ENCODE measurements around the gene AAGAB.

AAGAB gene

DNA sequence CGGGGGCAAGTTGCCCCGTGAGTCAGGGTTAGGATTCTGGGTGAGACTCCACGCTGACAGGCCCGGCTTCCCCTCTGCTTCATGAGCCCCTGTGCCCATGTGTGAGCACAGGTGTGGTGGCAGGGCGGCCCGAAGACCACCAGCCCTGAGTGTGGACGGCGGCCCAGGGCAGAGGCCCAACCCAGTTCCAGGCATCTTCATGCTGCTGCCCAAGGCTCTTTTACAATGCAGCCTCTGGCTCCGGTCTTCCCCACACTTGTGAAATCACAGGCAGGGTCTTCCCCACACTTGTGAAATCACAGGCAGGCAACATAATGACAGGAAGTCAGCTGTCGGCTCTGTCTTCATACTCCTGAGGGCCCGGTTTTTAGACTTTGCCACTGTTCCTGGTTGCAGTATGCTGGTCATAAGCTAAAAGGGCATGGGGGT is 78.8 kb downstream of the AAGAB start:
- DNase-seq (ENCODE audit: low spot score) (no peak), ATAC-seq (ENCODE audit: low read depth) (no peak)

DNA sequence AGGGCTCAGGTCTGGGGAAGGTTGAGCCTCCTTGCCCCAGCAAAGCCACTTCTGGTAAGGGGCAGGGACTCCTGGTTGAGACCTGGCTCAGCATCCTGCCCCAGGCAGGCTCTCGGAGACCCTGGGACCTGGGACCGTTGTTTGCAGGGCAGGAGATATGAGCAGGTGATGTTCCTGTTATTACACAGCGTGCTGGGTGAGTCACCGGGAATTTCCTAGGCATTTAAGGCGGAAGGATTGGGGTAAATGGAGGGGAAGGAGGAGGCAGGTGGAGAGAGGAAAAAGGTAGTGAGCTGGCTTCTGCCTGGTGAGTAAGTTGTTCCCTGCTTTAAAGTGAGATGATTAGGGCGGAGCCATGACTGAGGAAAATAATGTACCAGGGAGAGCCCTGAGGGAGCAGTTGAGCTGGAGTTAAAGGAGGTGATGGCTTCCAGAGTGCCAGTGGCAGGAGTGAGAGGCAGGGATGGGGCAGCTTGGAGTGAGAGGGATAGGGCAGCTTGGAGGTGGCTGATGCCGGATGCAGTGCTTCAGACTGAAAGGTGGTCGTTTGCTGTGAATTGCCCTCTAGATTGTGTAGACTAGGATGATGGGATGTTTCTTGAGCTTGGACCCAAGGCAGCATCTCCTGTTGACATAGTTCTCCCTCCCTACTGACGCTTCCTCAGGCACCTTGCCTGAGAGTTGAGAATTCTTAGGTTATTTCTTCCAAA is 79.4 kb downstream of the AAGAB start:
- Histone ChIP-seq H3K9me3 (ENCODE audit: severe bottlenecking) (no peaks in the 10 kb centered on the region), H3K27me3 (ENCODE audit: insufficient read depth, poor library complexity, severe bottlenecking) (no peaks in the 10 kb centered on the region), H3K27ac (ENCODE audit: poor library complexity, severe bottlenecking) (peak overlapping the region; percentile 84), H3K4me1 (ENCODE audit: insufficient read depth, poor library complexity, severe bottlenecking) (peaks cover 48% of the 10 kb centered on the region), H3K4me3 (ENCODE audit: severe bottlenecking) (no peak overlapping the region), H3K36me3 (ENCODE audit: low read depth) (peaks cover 68% of the 10 kb centered on the region)
- TF ChIP-seq CTCF (IDR thresholded peaks at IDR 0.05; ENCODE audit: poor library complexity, severe bottlenecking), result no peak
- DNase-seq (ENCODE audit: low spot score) (peak; percentile 96), ATAC-seq (ENCODE audit: low read depth) (peak; percentile 88)

More for the DNA sequence above, 78.8 kb downstream of the AAGAB start:
- H3K27ac ChIP-seq (ENCODE audit: poor library complexity, severe bottlenecking), result peak overlapping the region; percentile 84
- peaks cover 48% of the 10 kb centered on the region for H3K4me1 ChIP-seq (ENCODE audit: insufficient read depth, poor library complexity, severe bottlenecking)
- no peak overlapping the region for H3K4me3 ChIP-seq (ENCODE audit: severe bottlenecking)
- H3K36me3 ChIP-seq (ENCODE audit: low read depth), result peaks cover 68% of the 10 kb centered on the region
- no peaks in the 10 kb centered on the region for H3K9me3 ChIP-seq (ENCODE audit: severe bottlenecking)
- no peaks in the 10 kb centered on the region for H3K27me3 ChIP-seq (ENCODE audit: insufficient read depth, poor library complexity, severe bottlenecking)
- TF ChIP-seq CTCF (IDR thresholded peaks at IDR 0.05; ENCODE audit: poor library complexity, severe bottlenecking), result no peak

- TF ChIP-seq CTCF (IDR thresholded peaks at IDR 0.05; ENCODE audit: poor library complexity, severe bottlenecking), result no peak
- peaks cover 68% of the 10 kb centered on the region for H3K36me3 ChIP-seq (ENCODE audit: low read depth)
- H3K27ac ChIP-seq (ENCODE audit: poor library complexity, severe bottlenecking), result peak overlapping the region; percentile 84
Measured at GRCh38 chr15:67174446-67174845, 80.0 kb downstream of the AAGAB start.

DNA sequence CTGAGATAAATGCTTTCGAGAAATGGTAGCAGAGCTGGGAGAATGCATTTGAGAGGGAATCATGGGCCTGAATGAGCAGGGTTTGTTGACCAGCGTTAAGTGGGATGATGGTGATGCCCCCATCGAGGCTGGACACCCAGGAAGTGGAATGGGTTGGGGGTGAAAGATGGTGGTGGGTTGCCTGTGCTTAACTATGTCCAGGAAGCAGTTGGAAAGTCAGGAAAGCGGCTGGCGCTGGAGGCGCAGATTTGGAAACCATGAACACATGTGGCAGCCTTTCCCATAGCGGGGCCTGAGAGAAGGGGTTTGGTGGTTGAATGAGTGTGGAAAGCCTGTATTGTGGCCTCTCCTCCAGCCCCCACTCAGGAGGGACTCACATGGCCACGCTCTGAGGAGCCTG is 80.7 kb downstream of the AAGAB start:
- Histone ChIP-seq H3K36me3 (ENCODE audit: low read depth) (peaks cover 68% of the 10 kb centered on the region), H3K4me1 (ENCODE audit: insufficient read depth, poor library complexity, severe bottlenecking) (peaks cover 45% of the 10 kb centered on the region), H3K27ac (ENCODE audit: poor library complexity, severe bottlenecking) (peak overlapping the region; percentile 84)

More at GRCh38 chr15:67174446-67174845, 80.0 kb downstream of the AAGAB start:
- Histone ChIP-seq H3K9me3 (ENCODE audit: severe bottlenecking) (no peaks in the 10 kb centered on the region), H3K27me3 (ENCODE audit: insufficient read depth, poor library complexity, severe bottlenecking) (no peaks in the 10 kb centered on the region), H3K4me3 (ENCODE audit: severe bottlenecking) (no peak overlapping the region), H3K4me1 (ENCODE audit: insufficient read depth, poor library complexity, severe bottlenecking) (peaks cover 48% of the 10 kb centered on the region)
- ATAC-seq (ENCODE audit: low read depth), result no peak; the same call in 2 of the 3 replicates
- no peak for DNase-seq (ENCODE audit: low spot score)

More for the DNA sequence above, 80.7 kb downstream of the AAGAB start:
- Histone ChIP-seq H3K27me3 (ENCODE audit: insufficient read depth, poor library complexity, severe bottlenecking) (no peaks in the 10 kb centered on the region), H3K9me3 (ENCODE audit: severe bottlenecking) (no peaks in the 10 kb centered on the region), H3K4me3 (ENCODE audit: severe bottlenecking) (no peak overlapping the region)
- no peak for ATAC-seq (ENCODE audit: low read depth)
- no peak for DNase-seq (ENCODE audit: low spot score)
- no peak for TF ChIP-seq CTCF (IDR thresholded peaks at IDR 0.05; ENCODE audit: poor library complexity, severe bottlenecking)
